SIG-M5 treated with dmso at 0.1 percent for 504 hours (cell line): Measurements from ENCODE around the gene PCDHA12.
"Not testable (repeated sequence)": the region's sequence is repeated elsewhere in the genome, so short reads cannot be mapped to it uniquely, and the experiment has no call there.

ENCODE experiments used
- DNase-seq: peaks from one replicate; lab custom pipeline; 2025; ENCODE audit not compliant: unreplicated experiment; lab: John Stamatoyannopoulos, UW

The PCDHA12 gene

GRCh38 chr5:140857177-140857986 lies 17.7 kb upstream of the PCDHA12 start:
- no peak for DNase-seq

GRCh38 chr5:140857987-140858240 lies 17.2 kb upstream of the PCDHA12 start:
- DNase-seq = no peak

- DNase-seq = no peak
Observed at GRCh38 chr5:140862441-140863295, 12.4 kb upstream of the PCDHA12 start.

- peak; percentile 29 for DNase-seq
Observed at GRCh38 chr5:140868721-140869554, 6.2 kb upstream of the PCDHA12 start, which contains the start of gene PCDHA11. Gene PCDHA11, plus strand, starts transcription at chr5:140868957. Its CDS starts 147 bp downstream, at chr5:140869104.

- no peak for DNase-seq
Observed at GRCh38 chr5:140869555-140869886, 5.6 kb upstream of the PCDHA12 start.

- DNase-seq = no peak
Observed at GRCh38 chr5:140870221-140871201, 4.6 kb upstream of the PCDHA12 start.

- not testable (repeated sequence) for DNase-seq
Observed at GRCh38 chr5:140876541-140877261, 1.6 kb downstream of the PCDHA12 start.

GRCh38 chr5:140877262-140877581 lies 2.1 kb downstream of the PCDHA12 start:
- DNase-seq = no peak

GRCh38 chr5:140881889-140882590 lies 6.9 kb downstream of the PCDHA12 start, which contains the start of gene PCDHA13:
Gene PCDHA13, plus strand, starts transcription at chr5:140882124. Its CDS starts 145 bp downstream, at chr5:140882269.
- no peak for DNase-seq

GRCh38 chr5:140882591-140882899 lies 7.4 kb downstream of the PCDHA12 start:
- DNase-seq = no peak

GRCh38 chr5:140883373-140883772 lies 8.3 kb downstream of the PCDHA12 start:
- no peak for DNase-seq

- no peak for DNase-seq
Observed at GRCh38 chr5:140883927-140884697, 9.0 kb downstream of the PCDHA12 start.

- DNase-seq = no peak
Observed at GRCh38 chr5:140916325-140916724, 41.2 kb downstream of the PCDHA12 start.

- no peak for DNase-seq
Observed at GRCh38 chr5:140923601-140924000, 48.5 kb downstream of the PCDHA12 start.

GRCh38 chr5:140925806-140926442 lies 50.8 kb downstream of the PCDHA12 start, which contains the start of gene PCDHAC1:
Gene PCDHAC1, plus strand, starts transcription at chr5:140926299. Its CDS starts 594 bp downstream, at chr5:140926893.
- DNase-seq = no peak

- no peak for DNase-seq
Observed at GRCh38 chr5:140926443-140927227, 51.5 kb downstream of the PCDHA12 start.

- DNase-seq = no peak
Observed at GRCh38 chr5:140927228-140927573, 52.1 kb downstream of the PCDHA12 start.
